DND-41 (cell line): ENCODE results near the gene STXBP6.

ENCODE experiments used
- ATAC-seq: fragments of 200-7000 bp; cut with Tn5 transposase; 3 replicates; pipeline ENCODE4 v1.9.1; 2021; ENCODE audit warnings: low read depth; ENCODE audit not compliant: insufficient read depth
- DNase-seq: peaks from one replicate; pipeline ENCODE4 v3.0.0-alpha.2; 2020
- H2AFZ ChIP-seq: 2 replicates; pipeline ENCODE4 v1.6.0; 2012; ENCODE audit warnings: low read depth, low read length
- H3K27ac ChIP-seq: 2 replicates; pipeline ENCODE4 v1.5.1; 2012; ENCODE audit warnings: low read length, inconsistent platforms
- H3K27me3 ChIP-seq: fragments of 200-600 bp; sonication (generic); 2 replicates; pipeline ENCODE4 v1.6.0; 2012; ENCODE audit warnings: low read length, mild to moderate bottlenecking, inconsistent platforms; ENCODE audit not compliant: insufficient read depth, poor library complexity
- H3K36me3 ChIP-seq: 2 replicates; pipeline ENCODE4 v1.5.1; 2012; ENCODE audit warnings: low read length, inconsistent platforms; ENCODE audit not compliant: insufficient read depth
- H3K4me1 ChIP-seq: 2 replicates; pipeline ENCODE4 v1.5.1; 2012; ENCODE audit warnings: mild to moderate bottlenecking, low read length; ENCODE audit not compliant: insufficient read depth
- H3K4me2 ChIP-seq: 2 replicates; pipeline ENCODE4 v1.6.0; 2012; ENCODE audit warnings: mild to moderate bottlenecking, moderate library complexity, low read length, inconsistent platforms; ENCODE audit not compliant: insufficient read depth
- H3K4me3 ChIP-seq, 2 experiments: fragments of 200-600 bp in 1 of 2; shearing (Covaris generic) in 1 of 2; 2 replicates each; pipeline ENCODE4 v1.5.1; 2012 to 2016; ENCODE audit warnings: inconsistent platforms in 2 of 2, low read length in 2 of 2, mild to moderate bottlenecking in 2 of 2, low read depth in 1 of 2, moderate library complexity in 1 of 2
- H3K79me2 ChIP-seq: 2 replicates; pipeline ENCODE4 v1.6.0; 2012; ENCODE audit warnings: low read length, inconsistent platforms; ENCODE audit not compliant: insufficient read depth
- H3K9ac ChIP-seq: 2 replicates; pipeline ENCODE4 v1.6.0; 2012; ENCODE audit warnings: low read depth, mild to moderate bottlenecking, inconsistent platforms, low read length, moderate library complexity
- H3K9me3 ChIP-seq: 2 replicates; pipeline ENCODE4 v1.5.1; 2012; ENCODE audit warnings: low read length, moderate library complexity, mild to moderate bottlenecking, inconsistent platforms; ENCODE audit not compliant: insufficient read depth, severe bottlenecking
- H4K20me1 ChIP-seq: 2 replicates; pipeline ENCODE4 v1.6.0; 2012; ENCODE audit warnings: low read length; ENCODE audit not compliant: insufficient read depth
- EZH2 ChIP-seq: IDR thresholded peaks from 3 replicates; pipeline ENCODE4 v1.6.1; 2012; ENCODE audit warnings: borderline replicate concordance, low read depth, mild to moderate bottlenecking, moderate library complexity, low read length, inconsistent platforms; ENCODE audit not compliant: severe bottlenecking
- TF ChIP-seq, protein P1 (sequence below): IDR thresholded peaks from 2 replicates; pipeline ENCODE4 v1.5.1; 2012; ENCODE audit warnings: borderline replicate concordance, low read length, moderate library complexity, mild to moderate bottlenecking; ENCODE audit not compliant: poor library complexity, severe bottlenecking; ENCODE audit errors: extremely low read depth

Gene STXBP6

DNA sequence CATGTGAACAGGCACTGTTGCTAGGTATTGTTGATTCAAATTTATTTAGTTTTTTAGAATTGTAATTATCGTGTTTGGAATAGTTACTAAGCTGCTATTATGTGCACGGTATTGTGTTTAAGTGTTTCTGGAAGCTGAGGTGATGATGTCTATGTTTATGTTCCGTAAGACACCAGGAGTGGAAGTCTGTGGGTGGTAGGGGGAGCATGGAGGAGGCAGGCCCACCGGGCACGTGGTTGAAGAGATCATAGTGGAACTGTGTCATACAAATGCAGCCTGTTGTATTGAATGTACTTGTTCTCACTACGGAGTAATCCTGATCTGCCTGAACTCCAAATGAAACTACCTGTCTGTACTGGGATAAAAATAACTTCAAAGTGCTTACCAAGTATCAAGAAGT is 36.1 kb upstream of the STXBP6 start:
- no peak overlapping the region for H2AFZ ChIP-seq
- H3K27me3 ChIP-seq: no peaks in the 10 kb centered on the region
- no peaks in the 10 kb centered on the region for H3K79me2 ChIP-seq
- H4K20me1 ChIP-seq: no peaks in the 10 kb centered on the region
- no peak overlapping the region for H3K27ac ChIP-seq
- TF ChIP-seq, protein P1, sequence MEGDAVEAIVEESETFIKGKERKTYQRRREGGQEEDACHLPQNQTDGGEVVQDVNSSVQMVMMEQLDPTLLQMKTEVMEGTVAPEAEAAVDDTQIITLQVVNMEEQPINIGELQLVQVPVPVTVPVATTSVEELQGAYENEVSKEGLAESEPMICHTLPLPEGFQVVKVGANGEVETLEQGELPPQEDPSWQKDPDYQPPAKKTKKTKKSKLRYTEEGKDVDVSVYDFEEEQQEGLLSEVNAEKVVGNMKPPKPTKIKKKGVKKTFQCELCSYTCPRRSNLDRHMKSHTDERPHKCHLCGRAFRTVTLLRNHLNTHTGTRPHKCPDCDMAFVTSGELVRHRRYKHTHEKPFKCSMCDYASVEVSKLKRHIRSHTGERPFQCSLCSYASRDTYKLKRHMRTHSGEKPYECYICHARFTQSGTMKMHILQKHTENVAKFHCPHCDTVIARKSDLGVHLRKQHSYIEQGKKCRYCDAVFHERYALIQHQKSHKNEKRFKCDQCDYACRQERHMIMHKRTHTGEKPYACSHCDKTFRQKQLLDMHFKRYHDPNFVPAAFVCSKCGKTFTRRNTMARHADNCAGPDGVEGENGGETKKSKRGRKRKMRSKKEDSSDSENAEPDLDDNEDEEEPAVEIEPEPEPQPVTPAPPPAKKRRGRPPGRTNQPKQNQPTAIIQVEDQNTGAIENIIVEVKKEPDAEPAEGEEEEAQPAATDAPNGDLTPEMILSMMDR: no peak
- TF ChIP-seq EZH2: no peak
- H3K9ac ChIP-seq: no peak overlapping the region
- no peaks in the 10 kb centered on the region for H3K4me1 ChIP-seq
- no peaks in the 10 kb centered on the region for H3K36me3 ChIP-seq
- no peak for DNase-seq
- no peak for ATAC-seq
- H3K9me3 ChIP-seq: no peaks in the 10 kb centered on the region
- no peak overlapping the region for H3K4me2 ChIP-seq
- no peak overlapping the region for H3K4me3 ChIP-seq

DNA sequence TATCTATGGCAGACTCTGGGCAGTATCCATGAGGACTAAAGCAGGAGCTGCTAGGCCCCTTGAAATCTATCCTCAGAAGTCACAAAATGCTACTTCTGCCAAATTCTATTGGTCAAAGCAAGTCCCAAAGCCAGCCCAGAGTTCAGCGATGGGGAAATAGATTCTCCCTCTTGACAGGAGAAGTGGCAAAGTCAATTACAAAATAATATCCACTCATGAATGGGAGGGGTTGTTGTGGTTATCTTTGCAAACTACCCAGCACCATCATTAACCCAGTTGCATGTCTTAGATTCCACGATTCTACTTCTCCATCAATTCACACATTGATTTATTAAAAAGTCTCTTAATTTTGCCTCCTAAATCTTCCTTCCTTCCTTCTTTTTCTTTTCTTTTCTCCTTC is 30.7 kb upstream of the STXBP6 start:
- Histone ChIP-seq H3K27ac (no peak overlapping the region), H3K27me3 (peaks cover 1% of the 10 kb centered on the region), H3K9me3 (no peaks in the 10 kb centered on the region), H3K79me2 (no peaks in the 10 kb centered on the region), H3K4me2 (no peak overlapping the region), H4K20me1 (no peaks in the 10 kb centered on the region), H3K4me3 (no peak overlapping the region), H3K4me1 (no peaks in the 10 kb centered on the region), H3K36me3 (no peaks in the 10 kb centered on the region), H3K9ac (no peak overlapping the region), H2AFZ (no peak overlapping the region)
- DNase-seq: no peak
- no peak for ATAC-seq
- TF ChIP-seq EZH2: no peak
- TF ChIP-seq, protein P1: no peak

DNA sequence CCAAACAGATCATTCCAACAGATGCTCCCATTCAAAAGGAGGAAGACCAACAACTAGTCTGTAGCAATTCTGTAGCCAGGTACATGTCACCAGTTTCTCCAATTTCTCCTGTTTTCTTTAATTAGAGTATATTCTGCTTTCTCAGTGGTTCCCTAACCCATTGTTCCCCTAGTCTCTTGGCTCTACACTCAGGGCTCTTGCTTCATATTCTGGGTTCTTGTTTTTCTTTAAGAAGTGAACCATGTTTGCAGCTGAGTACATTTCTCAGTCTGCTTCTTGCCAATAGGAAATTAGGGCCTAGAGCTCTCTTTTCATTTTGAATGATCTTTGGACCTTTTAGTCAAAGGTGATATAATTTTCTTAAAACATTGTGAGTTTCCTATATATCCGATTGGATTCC is 29.4 kb upstream of the STXBP6 start:
- ATAC-seq (no peak), DNase-seq (no peak)
- Histone ChIP-seq H3K27me3 (peaks cover 3% of the 10 kb centered on the region), H3K4me2 (no peak overlapping the region), H3K4me3 (no peak overlapping the region), H3K9ac (no peak overlapping the region), H3K9me3 (no peaks in the 10 kb centered on the region), H3K4me1 (no peaks in the 10 kb centered on the region), H3K27ac (no peak overlapping the region), H3K79me2 (no peaks in the 10 kb centered on the region), H3K36me3 (no peaks in the 10 kb centered on the region), H2AFZ (no peak overlapping the region), H4K20me1 (no peaks in the 10 kb centered on the region)
- TF ChIP-seq, protein P1: no peak
- no peak for TF ChIP-seq EZH2
